ENCODE data around the gene ST6GALNAC3. TPM values are rescaled to one million over a fixed set of nuclear protein-coding genes. Genes with fewer than 3 reads are reported as not detected.

The ST6GALNAC3 gene
- total RNA-seq, 2 experiments from 2014 or later = 0.50 to 1.2 TPM

- Histone ChIP-seq H3K4me1 (ENCODE audit: insufficient read depth, low read length, poor library complexity, severe bottlenecking) (no peaks in the 10 kb centered on the region), H3K4me2 (ENCODE audit: low read length) (no peak overlapping the region), H3K9me2 (ENCODE audit: insufficient read depth, low read length) (no peaks in the 10 kb centered on the region), H3K27ac (ENCODE audit: low read depth, low read length, poor library complexity, severe bottlenecking) (no peak overlapping the region), H3K79me2 (ENCODE audit: insufficient read depth, low read depth, low read length) (no peaks in the 10 kb centered on the region), H3K9me3 (ENCODE audit: low read length) (no peaks in the 10 kb centered on the region), H2AFZ (ENCODE audit: low read length) (no peak overlapping the region), H3K4me3 (ENCODE audit: low read depth, low read length, poor library complexity, severe bottlenecking) (no peak overlapping the region), H4K20me1 (ENCODE audit: insufficient read depth, low read length) (no peaks in the 10 kb centered on the region), H3K36me3 (ENCODE audit: insufficient read depth, low read length) (no peaks in the 10 kb centered on the region)
- BruUV-seq (replicated peaks) = no TSS peak
- CTCF ChIA-PET (ENCODE audit: unreplicated experiment) = no interaction called here
- TF ChIP-seq EZH2phosphoT487 (IDR thresholded peaks at IDR 0.05; ENCODE audit: borderline replicate concordance, low read depth, low read length) (no peak), CTCF (conservative IDR thresholded peaks at IDR 0.05; ENCODE audit: low read length) (no peak)
- POLR2A ChIA-PET = no interaction called here
- intact Hi-C loops (cut with micrococcal nuclease; ENCODE audit: unreplicated experiment) = no loop called here
- no peak for DNase-seq (ENCODE audit: low spot score)
Measured at GRCh38 chr1:76611770-76612445, 537.4 kb downstream of the ST6GALNAC3 start.

- Histone ChIP-seq H3K36me3 (ENCODE audit: insufficient read depth, low read length) (no peaks in the 10 kb centered on the region), H2AFZ (ENCODE audit: low read length) (no peak overlapping the region), H3K4me2 (ENCODE audit: low read length) (no peak overlapping the region), H3K79me2 (ENCODE audit: insufficient read depth, low read depth, low read length) (no peaks in the 10 kb centered on the region), H3K27ac (ENCODE audit: low read depth, low read length, poor library complexity, severe bottlenecking) (no peak overlapping the region), H3K9me2 (ENCODE audit: insufficient read depth, low read length) (no peaks in the 10 kb centered on the region), H3K9me3 (ENCODE audit: low read length) (no peaks in the 10 kb centered on the region), H3K4me1 (ENCODE audit: insufficient read depth, low read length, poor library complexity, severe bottlenecking) (no peaks in the 10 kb centered on the region), H3K4me3 (ENCODE audit: low read depth, low read length, poor library complexity, severe bottlenecking) (no peak overlapping the region), H4K20me1 (ENCODE audit: insufficient read depth, low read length) (no peaks in the 10 kb centered on the region)
- ChIA-PET POLR2A (no interaction called here), CTCF (ENCODE audit: unreplicated experiment) (no interaction called here)
- intact Hi-C loops (cut with micrococcal nuclease; ENCODE audit: unreplicated experiment) = no loop called here
- no peak for DNase-seq (ENCODE audit: low spot score)
- TF ChIP-seq EZH2phosphoT487 (IDR thresholded peaks at IDR 0.05; ENCODE audit: borderline replicate concordance, low read depth, low read length) = no peak
- no peak for TF ChIP-seq CTCF (conservative IDR thresholded peaks at IDR 0.05; ENCODE audit: low read length)
- no TSS peak for BruUV-seq (replicated peaks)
Measured at GRCh38 chr1:76613886-76614285, 539.3 kb downstream of the ST6GALNAC3 start.

GRCh38 chr1:76615253-76616035, 540.9 kb downstream of the ST6GALNAC3 start:
- H3K4me3 ChIP-seq (ENCODE audit: low read depth, low read length, poor library complexity, severe bottlenecking) = no peak overlapping the region
- no peaks in the 10 kb centered on the region for H3K79me2 ChIP-seq (ENCODE audit: insufficient read depth, low read depth, low read length)
- no peaks in the 10 kb centered on the region for H3K4me1 ChIP-seq (ENCODE audit: insufficient read depth, low read length, poor library complexity, severe bottlenecking)
- no peaks in the 10 kb centered on the region for H3K9me2 ChIP-seq (ENCODE audit: insufficient read depth, low read length)
- POLR2A ChIA-PET = interaction anchor here (0.5 kb wide), 1 partner anchor 1451 kb away, joined by 3 read pairs; no protein-coding TSS in a partner anchor
- no peaks in the 10 kb centered on the region for H4K20me1 ChIP-seq (ENCODE audit: insufficient read depth, low read length)
- H3K27ac ChIP-seq (ENCODE audit: low read depth, low read length, poor library complexity, severe bottlenecking) = no peak overlapping the region
- H2AFZ ChIP-seq (ENCODE audit: low read length) = no peak overlapping the region
- no peaks in the 10 kb centered on the region for H3K36me3 ChIP-seq (ENCODE audit: insufficient read depth, low read length)
- H3K9me3 ChIP-seq (ENCODE audit: low read length) = no peaks in the 10 kb centered on the region
- CTCF ChIA-PET (ENCODE audit: unreplicated experiment) = no interaction called here
- BruUV-seq (replicated peaks) = no TSS peak
- intact Hi-C loops (cut with micrococcal nuclease; ENCODE audit: unreplicated experiment) = no loop called here
- H3K4me2 ChIP-seq (ENCODE audit: low read length) = no peak overlapping the region
- DNase-seq (ENCODE audit: low spot score) = no peak
- TF ChIP-seq EZH2phosphoT487 (IDR thresholded peaks at IDR 0.05; ENCODE audit: borderline replicate concordance, low read depth, low read length) = no peak
- TF ChIP-seq CTCF (conservative IDR thresholded peaks at IDR 0.05; ENCODE audit: low read length) = no peak

Measured in OCI-LY7 (cell line).